Peyer's patch (tissue), 4 donors: ENCODE data around the gene IL1RAPL1.

Source experiments
- POLR2A ChIP-seq, 2 donors: fragments of 450-650 bp; IDR thresholded peaks; one replicate each; pipeline ENCODE4 v1.5.1; 2017; ENCODE audit warnings: antibody characterized with exemption in 2 of 2, mild to moderate bottlenecking in 2 of 2, moderate library complexity in 2 of 2
- TF ChIP-seq, protein P1 (sequence below), 6 experiments: fragments of 450-650 bp in 4 of 6; fragments of 200-600 bp in 2 of 6; sonication (generic) in 1 of 6; IDR thresholded peaks; one replicate each; pipeline ENCODE4 v1.5.1; 2017 to 2019; ENCODE audit warnings: antibody characterized with exemption in 6 of 6, mild to moderate bottlenecking in 3 of 6, moderate library complexity in 1 of 6

DNA sequence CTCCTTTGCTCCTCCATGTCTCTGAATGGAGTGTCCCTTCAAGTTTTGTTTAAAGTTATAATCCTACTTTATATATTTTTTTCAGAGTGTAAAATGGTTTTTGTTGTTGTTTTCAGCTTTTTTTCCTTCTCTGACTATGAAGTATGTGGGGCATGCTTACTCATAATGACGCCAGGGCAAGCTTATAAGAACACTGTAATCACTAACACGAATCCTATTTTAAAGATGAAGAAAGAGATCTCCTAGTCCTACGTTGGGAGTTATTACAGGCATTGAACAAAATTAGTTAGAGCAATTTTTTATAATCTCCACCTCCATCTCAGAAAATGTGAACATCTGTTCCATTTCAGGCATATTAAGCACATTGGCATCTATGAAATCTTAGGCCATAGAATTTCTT, 1360.0 kb downstream of the IL1RAPL1 start:
- TF ChIP-seq, protein P1, sequence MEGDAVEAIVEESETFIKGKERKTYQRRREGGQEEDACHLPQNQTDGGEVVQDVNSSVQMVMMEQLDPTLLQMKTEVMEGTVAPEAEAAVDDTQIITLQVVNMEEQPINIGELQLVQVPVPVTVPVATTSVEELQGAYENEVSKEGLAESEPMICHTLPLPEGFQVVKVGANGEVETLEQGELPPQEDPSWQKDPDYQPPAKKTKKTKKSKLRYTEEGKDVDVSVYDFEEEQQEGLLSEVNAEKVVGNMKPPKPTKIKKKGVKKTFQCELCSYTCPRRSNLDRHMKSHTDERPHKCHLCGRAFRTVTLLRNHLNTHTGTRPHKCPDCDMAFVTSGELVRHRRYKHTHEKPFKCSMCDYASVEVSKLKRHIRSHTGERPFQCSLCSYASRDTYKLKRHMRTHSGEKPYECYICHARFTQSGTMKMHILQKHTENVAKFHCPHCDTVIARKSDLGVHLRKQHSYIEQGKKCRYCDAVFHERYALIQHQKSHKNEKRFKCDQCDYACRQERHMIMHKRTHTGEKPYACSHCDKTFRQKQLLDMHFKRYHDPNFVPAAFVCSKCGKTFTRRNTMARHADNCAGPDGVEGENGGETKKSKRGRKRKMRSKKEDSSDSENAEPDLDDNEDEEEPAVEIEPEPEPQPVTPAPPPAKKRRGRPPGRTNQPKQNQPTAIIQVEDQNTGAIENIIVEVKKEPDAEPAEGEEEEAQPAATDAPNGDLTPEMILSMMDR (IDR thresholded peaks at IDR 0.05), result no peak
- TF ChIP-seq POLR2A (IDR thresholded peaks at IDR 0.05), result no peak
